ENCODE measurements around the gene CCDC198. TPM values are rescaled to one million over a fixed set of nuclear protein-coding genes. Genes with fewer than 3 reads are reported as not detected.

Gene CCDC198, protein sequence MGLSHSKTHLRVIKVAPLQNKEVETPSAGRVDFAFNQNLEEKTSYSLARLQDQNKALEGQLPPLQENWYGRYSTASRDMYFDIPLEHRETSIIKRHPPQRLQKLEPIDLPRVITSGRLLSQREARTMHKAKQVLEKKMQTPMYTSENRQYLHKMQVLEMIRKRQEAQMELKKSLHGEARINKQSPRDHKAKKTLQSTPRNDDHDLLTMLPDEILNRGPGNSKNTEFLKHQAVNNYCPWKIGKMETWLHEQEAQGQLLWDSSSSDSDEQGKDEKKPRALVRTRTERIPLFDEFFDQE
- not detected for total RNA-seq

DNA sequence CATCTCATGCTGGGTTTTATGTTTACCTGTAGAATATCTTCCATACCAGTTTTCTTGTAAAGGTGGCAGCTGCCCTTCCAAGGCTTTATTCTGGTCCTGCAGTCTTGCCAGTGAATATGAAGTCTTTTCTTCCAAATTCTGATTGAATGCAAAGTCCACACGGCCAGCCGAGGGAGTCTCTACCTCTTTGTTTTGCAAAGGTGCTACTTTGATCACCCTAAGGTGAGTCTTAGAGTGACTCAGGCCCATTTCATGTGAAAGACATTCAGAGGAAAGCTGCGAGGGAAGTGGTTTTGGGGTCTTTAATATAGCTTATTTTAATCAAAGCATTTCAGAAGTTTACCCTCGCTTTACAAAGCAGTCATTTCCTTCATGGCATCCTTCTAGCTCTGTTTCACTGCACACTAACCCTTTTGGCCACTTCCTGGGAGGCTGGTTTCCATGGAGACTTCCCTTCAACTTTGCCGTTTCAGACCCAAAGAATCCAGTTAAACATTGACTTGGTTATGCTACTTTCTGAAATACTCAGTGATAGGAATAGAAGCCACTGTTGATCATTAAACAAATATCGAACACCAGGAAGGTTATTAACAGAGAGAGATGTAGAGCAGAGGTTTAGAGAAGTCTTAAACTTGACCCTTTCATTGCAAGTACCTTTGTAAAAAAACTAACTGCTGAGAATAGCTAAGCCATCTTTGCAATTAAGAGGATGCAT lies at the start of gene CCDC198:
Gene CCDC198 (minus strand): TSS at position 391 of the 715 bp plus-strand sequence. CDS start 142 bp downstream, at position 249.
- Mint-ChIP-seq H3K4me1 (ENCODE audit: low read depth) (no peaks in the 10 kb centered on the region), H3K9me3 (no peaks in the 10 kb centered on the region), H3K4me3 (no peak within 1 kb of the TSS), H3K27me3 (ENCODE audit: low read depth) (no peaks in the 10 kb centered on the region), H3K36me3 (ENCODE audit: insufficient read depth) (no peaks in the 10 kb centered on the region)
- DNase-seq = no peak
- no peak for ATAC-seq

DNA sequence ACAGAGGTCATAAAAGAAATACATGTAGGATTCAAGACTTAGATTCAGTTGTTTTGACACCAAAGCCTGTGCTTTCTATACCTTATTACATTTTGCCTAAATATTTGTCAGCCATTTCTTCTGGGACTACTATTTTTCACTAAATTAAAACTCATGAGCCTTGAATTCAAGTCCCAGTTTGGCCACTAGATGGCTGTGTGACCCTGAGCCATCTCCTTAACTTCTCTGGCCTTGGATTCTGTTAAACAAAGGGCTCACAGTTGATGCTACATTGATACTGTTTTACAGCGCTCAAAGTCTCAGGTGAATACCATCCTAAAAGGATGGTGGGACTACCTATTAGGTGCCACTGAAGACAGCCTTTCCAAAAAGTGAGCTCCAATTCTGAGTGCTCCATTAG lies 39.6 kb upstream of the CCDC198 start:
- no peak for DNase-seq
- H3K27me3 Mint-ChIP-seq (ENCODE audit: low read depth) = peaks cover 7% of the 10 kb centered on the region

DNA sequence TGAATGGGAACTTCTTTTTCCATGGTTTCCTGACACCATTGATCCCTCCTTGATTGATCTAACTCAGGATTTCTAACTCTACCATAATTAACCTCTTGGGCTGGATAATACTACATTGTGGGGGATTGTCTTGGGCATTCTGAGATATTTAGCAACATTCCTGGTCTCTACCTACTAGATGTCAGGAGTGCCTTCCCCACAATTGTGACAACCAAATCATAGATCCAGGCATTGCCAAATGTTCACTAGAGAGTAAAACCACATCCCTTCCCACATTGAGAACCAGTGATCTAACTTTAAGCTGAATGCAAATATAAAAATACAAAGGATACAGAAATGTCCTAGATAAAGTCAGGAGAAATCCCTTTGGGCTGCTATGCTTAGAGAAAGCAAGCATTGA lies 36.9 kb upstream of the CCDC198 start:
- H3K9me3 Mint-ChIP-seq = peaks cover 21% of the 10 kb centered on the region
- ATAC-seq = no peak
- H3K4me1 Mint-ChIP-seq (ENCODE audit: low read depth) = no peaks in the 10 kb centered on the region
- DNase-seq = no peak
- H3K4me3 Mint-ChIP-seq = no peak overlapping the region
- H3K36me3 Mint-ChIP-seq (ENCODE audit: insufficient read depth) = no peaks in the 10 kb centered on the region
- peaks cover 7% of the 10 kb centered on the region for H3K27me3 Mint-ChIP-seq (ENCODE audit: low read depth)

More for the DNA sequence above, 39.6 kb upstream of the CCDC198 start:
- peaks cover 9% of the 10 kb centered on the region for H3K9me3 Mint-ChIP-seq
- no peak for ATAC-seq
- H3K4me1 Mint-ChIP-seq (ENCODE audit: low read depth) = no peaks in the 10 kb centered on the region
- no peaks in the 10 kb centered on the region for H3K36me3 Mint-ChIP-seq (ENCODE audit: insufficient read depth)
- H3K4me3 Mint-ChIP-seq = no peak overlapping the region

DNA sequence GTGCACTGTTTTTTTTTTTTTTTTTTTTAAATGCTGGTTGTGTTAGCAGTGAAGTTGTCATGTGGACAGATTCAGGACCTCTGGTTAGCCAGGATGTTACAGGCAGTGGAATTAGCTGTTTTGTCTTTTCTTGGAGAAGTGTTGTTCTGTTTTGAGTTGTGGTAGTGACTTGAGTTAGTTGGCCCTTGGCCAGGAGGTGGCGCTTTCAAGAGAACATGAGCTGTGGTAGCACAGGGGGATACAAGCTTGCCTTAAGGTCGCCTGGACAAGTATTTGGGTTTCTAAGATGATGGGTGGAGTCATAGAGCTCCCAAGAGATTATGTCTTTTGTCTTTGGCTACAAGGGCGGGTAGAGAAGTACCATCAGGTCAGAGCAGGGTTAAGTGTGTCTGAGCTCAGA lies 33.3 kb upstream of the CCDC198 start:
- H3K4me3 Mint-ChIP-seq = no peak overlapping the region

DNA sequence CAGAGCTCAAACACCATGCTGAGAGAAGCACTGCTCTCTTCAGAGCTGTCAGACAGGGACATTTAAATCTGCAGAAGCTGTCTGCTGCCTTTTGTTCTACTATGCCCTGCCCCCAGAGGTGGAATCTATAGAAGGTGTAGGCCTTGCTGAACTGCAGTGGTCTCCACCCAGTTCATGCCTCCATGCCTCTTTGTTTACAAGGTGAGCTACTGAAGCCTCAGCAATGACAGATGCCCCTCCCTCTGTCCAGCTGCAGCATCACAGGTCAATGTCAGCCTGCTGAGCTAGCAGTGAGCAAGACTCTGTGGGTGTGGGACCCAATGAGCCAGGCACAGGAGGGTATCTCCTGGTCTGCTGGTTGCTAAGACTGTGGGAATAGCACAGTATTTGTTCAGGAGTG lies 25.4 kb upstream of the CCDC198 start:
- ATAC-seq (no peak), DNase-seq (no peak)
- Mint-ChIP-seq H3K36me3 (ENCODE audit: insufficient read depth) (no peaks in the 10 kb centered on the region), H3K4me1 (ENCODE audit: low read depth) (no peaks in the 10 kb centered on the region), H3K9me3 (peaks cover 41% of the 10 kb centered on the region), H3K4me3 (no peak overlapping the region), H3K27me3 (ENCODE audit: low read depth) (no peaks in the 10 kb centered on the region)

More for the DNA sequence above, 33.3 kb upstream of the CCDC198 start:
- peaks cover 39% of the 10 kb centered on the region for H3K9me3 Mint-ChIP-seq
- no peaks in the 10 kb centered on the region for H3K4me1 Mint-ChIP-seq (ENCODE audit: low read depth)
- H3K36me3 Mint-ChIP-seq (ENCODE audit: insufficient read depth) = no peaks in the 10 kb centered on the region
- peaks cover 7% of the 10 kb centered on the region for H3K27me3 Mint-ChIP-seq (ENCODE audit: low read depth)
- DNase-seq = no peak
- no peak for ATAC-seq

DNA sequence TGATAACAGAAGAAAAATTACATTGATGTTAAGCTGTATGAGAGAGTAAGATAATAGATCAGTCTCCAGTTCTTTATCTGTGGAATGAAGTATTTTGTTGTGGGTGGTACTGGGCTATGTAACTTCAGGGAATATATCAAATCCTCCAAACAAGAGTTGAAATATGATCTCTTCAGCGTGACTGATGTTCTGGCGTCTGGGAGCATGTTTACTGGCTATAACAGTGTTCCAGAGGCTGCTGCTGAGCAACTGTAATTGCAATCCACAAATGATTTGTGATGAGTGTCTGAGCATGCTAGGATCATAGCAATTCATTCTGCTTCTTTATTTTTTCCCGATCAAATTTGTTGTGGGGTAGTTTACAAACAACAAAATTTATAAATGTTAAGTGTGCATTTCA lies 18.6 kb upstream of the CCDC198 start:
- no peaks in the 10 kb centered on the region for H3K4me1 Mint-ChIP-seq (ENCODE audit: low read depth)
- H3K36me3 Mint-ChIP-seq (ENCODE audit: insufficient read depth) = no peaks in the 10 kb centered on the region
- peaks cover 13% of the 10 kb centered on the region for H3K9me3 Mint-ChIP-seq
- ATAC-seq (no peak), DNase-seq (no peak)
- H3K4me3 Mint-ChIP-seq = no peak overlapping the region
- H3K27me3 Mint-ChIP-seq (ENCODE audit: low read depth) = no peaks in the 10 kb centered on the region

DNA sequence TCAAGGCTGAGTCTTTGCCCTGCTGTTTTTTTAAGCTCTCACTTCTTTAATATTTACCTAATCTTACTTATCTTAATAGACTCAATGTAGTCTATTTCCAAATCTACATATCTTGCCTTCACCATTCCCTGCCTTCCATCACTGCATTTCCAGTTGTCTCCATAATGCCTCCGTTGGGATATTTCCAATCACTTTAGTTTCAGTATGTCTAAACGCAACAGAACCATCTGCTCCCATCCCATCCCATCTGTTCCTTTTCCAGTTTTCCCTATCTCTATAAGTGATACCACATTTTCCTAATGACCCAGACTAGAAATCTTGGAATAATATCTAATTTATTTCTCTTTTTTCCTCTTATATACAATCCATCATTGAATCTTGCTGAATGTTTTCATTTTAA lies 15.1 kb upstream of the CCDC198 start:
- DNase-seq = no peak
- no peak for ATAC-seq
- no peak overlapping the region for H3K4me3 Mint-ChIP-seq
- no peaks in the 10 kb centered on the region for H3K27me3 Mint-ChIP-seq (ENCODE audit: low read depth)
- H3K9me3 Mint-ChIP-seq = no peaks in the 10 kb centered on the region
- no peaks in the 10 kb centered on the region for H3K36me3 Mint-ChIP-seq (ENCODE audit: insufficient read depth)
- no peaks in the 10 kb centered on the region for H3K4me1 Mint-ChIP-seq (ENCODE audit: low read depth)

DNA sequence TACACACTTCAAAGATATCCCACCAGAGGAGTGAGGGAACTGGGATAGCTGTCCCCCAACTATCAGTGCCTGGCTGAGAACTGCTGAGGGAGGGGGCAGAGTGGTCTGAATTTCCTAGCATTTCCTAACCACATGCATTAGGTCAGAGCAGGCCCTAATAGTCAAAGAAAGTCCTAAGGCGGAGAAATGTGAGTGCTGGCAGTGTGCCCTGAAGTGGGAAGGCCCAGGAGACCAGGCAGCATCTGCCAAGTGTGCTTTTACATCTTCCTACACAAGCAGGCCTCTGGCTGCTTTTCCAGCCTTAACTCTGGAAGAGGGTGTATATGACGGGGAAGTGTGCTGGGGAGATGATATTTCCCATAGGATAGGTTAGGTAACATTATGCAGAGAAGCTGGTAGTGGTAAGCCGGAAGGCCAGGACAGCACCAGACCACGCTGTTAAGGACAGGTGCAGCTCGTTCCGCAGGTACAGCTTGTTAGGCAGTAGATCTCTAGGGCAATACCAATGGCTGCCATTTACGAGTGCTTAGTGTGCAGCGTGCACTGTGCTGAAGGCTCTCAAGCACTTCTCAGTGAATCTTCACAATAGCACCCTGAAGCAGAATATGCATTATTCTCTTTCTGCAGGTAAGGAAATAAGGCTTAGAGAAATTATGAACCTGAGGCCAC lies 9.1 kb upstream of the CCDC198 start:
- Mint-ChIP-seq H3K4me3 (no peak overlapping the region), H3K36me3 (ENCODE audit: insufficient read depth) (no peaks in the 10 kb centered on the region), H3K4me1 (ENCODE audit: low read depth) (no peaks in the 10 kb centered on the region), H3K9me3 (no peaks in the 10 kb centered on the region), H3K27me3 (ENCODE audit: low read depth) (no peaks in the 10 kb centered on the region)
- ATAC-seq (no peak), DNase-seq (no peak)

DNA sequence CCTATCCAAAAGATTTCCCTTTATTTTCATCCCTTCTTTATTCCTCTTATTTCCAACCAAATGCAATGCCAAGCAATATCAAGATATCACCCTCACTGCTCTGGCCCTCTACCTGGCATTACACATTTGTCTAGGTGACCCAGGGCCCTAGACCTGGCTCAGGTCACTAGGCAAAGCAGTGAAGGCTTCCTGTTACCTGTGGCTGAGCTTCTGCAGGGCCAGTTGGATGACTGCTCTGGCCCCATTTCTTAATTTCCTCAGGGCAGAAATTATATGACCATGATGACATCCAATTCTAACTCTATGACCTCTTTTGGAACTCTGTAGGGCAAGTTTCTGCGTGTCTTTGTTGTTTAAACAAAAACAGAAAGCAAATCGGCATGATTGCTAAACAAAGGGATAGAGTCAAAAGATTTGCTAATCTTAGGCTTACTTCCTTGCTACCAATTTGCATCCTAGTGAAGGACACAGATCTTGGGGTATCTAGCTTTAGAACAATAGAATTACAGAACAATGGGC lies 7.4 kb upstream of the CCDC198 start:
- Mint-ChIP-seq H3K36me3 (ENCODE audit: insufficient read depth) (no peaks in the 10 kb centered on the region), H3K27me3 (ENCODE audit: low read depth) (no peaks in the 10 kb centered on the region), H3K4me3 (no peak overlapping the region), H3K9me3 (no peaks in the 10 kb centered on the region), H3K4me1 (ENCODE audit: low read depth) (no peaks in the 10 kb centered on the region)
- DNase-seq = no peak
- no peak for ATAC-seq

DNA sequence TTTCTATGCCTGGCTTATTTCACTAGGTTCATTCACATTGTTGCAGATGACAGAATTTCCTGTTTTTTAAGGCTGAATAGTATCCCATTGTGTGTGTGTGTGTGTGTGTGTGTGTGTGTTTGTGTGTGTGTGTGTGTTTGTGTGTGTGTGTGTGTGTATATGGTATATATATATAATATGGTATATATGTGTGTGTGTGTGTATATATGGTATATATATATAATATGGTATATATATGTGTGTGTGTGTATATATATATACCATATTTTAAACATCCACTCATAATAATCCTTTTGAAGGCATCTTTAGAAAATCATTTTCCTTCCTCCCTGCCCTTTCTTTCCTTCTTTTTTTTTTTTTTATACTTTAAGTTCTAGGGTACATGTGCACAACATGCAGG lies 5.0 kb upstream of the CCDC198 start:
- ATAC-seq = no peak

DNA sequence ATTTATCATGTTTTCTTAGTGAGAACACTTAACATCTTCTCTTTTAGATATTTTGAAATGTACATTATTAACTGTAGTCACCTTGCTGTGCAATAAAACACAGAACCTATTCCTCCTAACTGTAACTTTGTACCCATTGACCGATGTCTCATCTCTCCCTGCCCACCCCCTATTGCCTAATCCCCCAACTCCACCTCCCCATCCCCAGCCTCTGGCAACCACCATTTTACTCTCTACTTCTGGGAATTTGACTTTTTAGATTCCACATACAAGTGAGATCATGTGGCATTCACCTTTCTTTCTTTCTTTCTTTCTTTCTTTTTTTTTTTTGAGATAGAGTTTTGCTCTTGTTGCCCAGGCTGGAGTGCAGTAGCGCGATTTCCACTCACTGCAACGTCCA lies 4.4 kb upstream of the CCDC198 start:
- ATAC-seq = no peak
- H3K27me3 Mint-ChIP-seq (ENCODE audit: low read depth) = no peaks in the 10 kb centered on the region
- no peak overlapping the region for H3K4me3 Mint-ChIP-seq
- DNase-seq = no peak
- H3K9me3 Mint-ChIP-seq = no peaks in the 10 kb centered on the region
- no peaks in the 10 kb centered on the region for H3K4me1 Mint-ChIP-seq (ENCODE audit: low read depth)
- no peaks in the 10 kb centered on the region for H3K36me3 Mint-ChIP-seq (ENCODE audit: insufficient read depth)

More for the DNA sequence above, 5.0 kb upstream of the CCDC198 start:
- H3K4me3 Mint-ChIP-seq = no peak overlapping the region
- no peaks in the 10 kb centered on the region for H3K27me3 Mint-ChIP-seq (ENCODE audit: low read depth)
- DNase-seq = no peak
- no peaks in the 10 kb centered on the region for H3K9me3 Mint-ChIP-seq
- no peaks in the 10 kb centered on the region for H3K4me1 Mint-ChIP-seq (ENCODE audit: low read depth)
- H3K36me3 Mint-ChIP-seq (ENCODE audit: insufficient read depth) = no peaks in the 10 kb centered on the region

DNA sequence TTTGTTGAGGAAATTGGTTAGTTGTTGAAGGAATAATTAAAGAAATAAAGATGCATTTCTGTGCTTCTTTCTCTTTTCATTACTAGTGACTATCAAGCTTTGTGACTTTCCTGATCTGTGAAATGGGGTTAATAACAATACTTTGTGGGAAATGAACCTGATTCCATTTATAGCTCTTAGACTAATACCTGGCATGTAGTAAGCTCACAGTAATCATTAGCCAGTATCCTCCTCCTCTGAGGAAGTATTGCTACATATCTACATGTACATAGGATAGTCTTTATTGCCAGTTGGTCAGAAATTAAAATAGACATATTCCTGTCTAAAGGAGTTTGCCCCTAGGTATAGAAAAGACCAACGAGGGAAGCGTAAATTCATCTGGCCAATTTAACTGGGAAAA lies 1.8 kb upstream of the CCDC198 start:
- ATAC-seq (no peak), DNase-seq (no peak)
- H3K27me3 Mint-ChIP-seq (ENCODE audit: low read depth) = no peaks in the 10 kb centered on the region
- no peaks in the 10 kb centered on the region for H3K4me1 Mint-ChIP-seq (ENCODE audit: low read depth)
- H3K9me3 Mint-ChIP-seq = no peaks in the 10 kb centered on the region
- no peaks in the 10 kb centered on the region for H3K36me3 Mint-ChIP-seq (ENCODE audit: insufficient read depth)
- no peak overlapping the region for H3K4me3 Mint-ChIP-seq

DNA sequence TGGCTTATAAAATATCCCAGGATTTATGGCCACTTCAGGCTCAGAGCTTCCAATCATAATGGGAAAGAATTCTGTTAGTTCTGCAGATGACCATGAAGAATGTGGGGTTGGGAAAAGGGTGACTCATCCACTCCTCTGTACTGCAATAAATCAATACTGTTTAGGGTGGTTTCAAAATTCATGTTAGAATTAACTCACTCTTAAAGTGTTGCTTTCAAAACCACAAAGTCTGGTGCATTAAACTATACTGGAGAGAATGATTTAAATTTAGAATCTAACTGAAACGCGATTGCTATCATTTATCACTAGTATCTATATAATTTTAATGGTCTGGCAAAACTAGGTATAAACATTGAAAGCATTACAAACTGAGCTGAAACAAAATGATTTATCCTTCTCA lies 798 bp downstream of the CCDC198 start:
- H3K36me3 Mint-ChIP-seq (ENCODE audit: insufficient read depth) = no peaks in the 10 kb centered on the region
- DNase-seq (no peak), ATAC-seq (no peak)
- H3K4me3 Mint-ChIP-seq = no peak overlapping the region
- H3K27me3 Mint-ChIP-seq (ENCODE audit: low read depth) = no peaks in the 10 kb centered on the region
- no peaks in the 10 kb centered on the region for H3K4me1 Mint-ChIP-seq (ENCODE audit: low read depth)
- no peaks in the 10 kb centered on the region for H3K9me3 Mint-ChIP-seq

DNA sequence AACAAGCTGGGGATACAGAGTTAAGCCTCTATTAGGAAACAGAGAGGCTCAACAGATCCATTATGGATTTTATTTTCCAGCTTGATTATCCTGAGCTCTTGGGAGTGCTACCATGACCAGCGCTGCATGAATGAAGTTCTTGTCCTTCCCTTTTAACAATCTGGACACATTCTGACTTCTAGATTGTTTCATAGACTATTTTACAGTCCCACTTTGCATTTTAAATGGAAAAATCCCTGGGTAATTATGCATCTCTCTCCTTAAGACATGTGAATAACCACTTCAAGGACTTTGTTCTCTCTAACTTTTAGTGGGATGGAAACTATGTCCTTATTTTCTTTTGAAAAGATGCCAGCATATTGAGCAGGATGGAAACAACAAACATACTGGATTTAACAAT lies 2.0 kb downstream of the CCDC198 start:
- Mint-ChIP-seq H3K4me3 (no peak overlapping the region), H3K9me3 (no peaks in the 10 kb centered on the region), H3K27me3 (ENCODE audit: low read depth) (no peaks in the 10 kb centered on the region), H3K36me3 (ENCODE audit: insufficient read depth) (no peaks in the 10 kb centered on the region), H3K4me1 (ENCODE audit: low read depth) (no peaks in the 10 kb centered on the region)
- ATAC-seq (no peak), DNase-seq (no peak)
